ENCODE data around the gene CLDN25. TPM values are rescaled to one million over a fixed set of nuclear protein-coding genes. Genes with fewer than 3 reads are reported as not detected.

Gene CLDN25
- total RNA-seq, 4 donors from 2014 or later: not detected

- H3K27ac ChIP-seq: no peak overlapping the region
- in situ Hi-C loops (cut with MboI; ENCODE audit: low pct_ligation_motif_present in 1 of 4, low pct_unique_long_range_greater_than_20kb in 1 of 4, low sequenced_read_pairs in 3 of 4) (loop anchor here in 1 of 4 donors (10.0 kb wide), 1 partner anchor 492 kb away; no protein-coding TSS in a partner anchor), intact Hi-C loops (cut with DNase I; ENCODE audit: low total_unique reads) (no loop called here)
- H3K4me3 ChIP-seq: no peak overlapping the region
- WGBS, 2 donors (ENCODE audit: low coverage in 1 of 2): 64 to 79% methylated on average over 2 to 3 of the region's 3 CpGs
- no peak for DNase-seq
- no peaks in the 10 kb centered on the region for H3K4me1 ChIP-seq
- H3K36me3 ChIP-seq: peaks cover 0 to 9% (median 4%) of the 10 kb centered on the region in 4 donors
- no peaks in the 10 kb centered on the region for H3K27me3 ChIP-seq
- H3K9me3 ChIP-seq: no peaks in the 10 kb centered on the region
- TF ChIP-seq POLR2AphosphoS5 (IDR thresholded peaks at IDR 0.05): no peak
- TF ChIP-seq EP300 (IDR thresholded peaks at IDR 0.05; ENCODE audit: low read depth): no peak
- peak; percentile 44 to 62 (median 55) for TF ChIP-seq CTCF (IDR thresholded peaks at IDR 0.05)
- no peak for TF ChIP-seq POLR2A (IDR thresholded peaks at IDR 0.05)
Observed at GRCh38 chr11:113796663-113797259, 17.2 kb downstream of the CLDN25 start.

GRCh38 chr11:113802621-113803020 lies 23.0 kb downstream of the CLDN25 start:
- intact Hi-C loops (cut with DNase I; ENCODE audit: low total_unique reads) (no loop called here), in situ Hi-C loops (cut with MboI; ENCODE audit: low pct_ligation_motif_present in 1 of 4, low pct_unique_long_range_greater_than_20kb in 1 of 4, low sequenced_read_pairs in 3 of 4) (no loop called here)
- Histone ChIP-seq H3K9me3 (no peaks in the 10 kb centered on the region), H3K4me3 (no peak overlapping the region), H3K27me3 (no peaks in the 10 kb centered on the region), H3K27ac (no peak overlapping the region), H3K4me1 (no peaks in the 10 kb centered on the region), H3K36me3 (peaks cover 0 to 40% (median 15%) of the 10 kb centered on the region in 4 donors)
- TF ChIP-seq POLR2A (IDR thresholded peaks at IDR 0.05) (no peak), POLR2AphosphoS5 (IDR thresholded peaks at IDR 0.05) (no peak), EP300 (IDR thresholded peaks at IDR 0.05; ENCODE audit: low read depth) (no peak)
- no peak for DNase-seq

- in situ Hi-C loops (cut with MboI; ENCODE audit: low pct_ligation_motif_present in 1 of 4, low pct_unique_long_range_greater_than_20kb in 1 of 4, low sequenced_read_pairs in 3 of 4): no loop called here
Observed at GRCh38 chr11:113805640-113806039, 26.0 kb downstream of the CLDN25 start.

GRCh38 chr11:113806406-113806805 lies 26.8 kb downstream of the CLDN25 start:
- Histone ChIP-seq H3K4me3 (no peak overlapping the region), H3K27me3 (no peaks in the 10 kb centered on the region), H3K4me1 (no peaks in the 10 kb centered on the region), H3K9me3 (no peaks in the 10 kb centered on the region), H3K27ac (no peak overlapping the region), H3K36me3 (peaks cover 0 to 58% (median 21%) of the 10 kb centered on the region in 4 donors)
- TF ChIP-seq POLR2AphosphoS5 (IDR thresholded peaks at IDR 0.05) (no peak), CTCF (IDR thresholded peaks at IDR 0.05) (peak in 4 of 5 experiments; percentile 21 to 36 (median 24)), POLR2A (IDR thresholded peaks at IDR 0.05) (no peak)
- DNase-seq: peak; percentile 11
- intact Hi-C loops (cut with DNase I; ENCODE audit: low total_unique reads): no loop called here
- in situ Hi-C loops (cut with MboI; ENCODE audit: low pct_ligation_motif_present in 1 of 4, low pct_unique_long_range_greater_than_20kb in 1 of 4, low sequenced_read_pairs in 3 of 4): no loop called here
- 94% methylated on average over 2 of the region's 2 CpGs; no CpG with 5 or more reads in 1 of the 2 donors for WGBS, 2 donors (ENCODE audit: low coverage in 1 of 2)

More at GRCh38 chr11:113805640-113806039, 26.0 kb downstream of the CLDN25 start:
- intact Hi-C loops (cut with DNase I; ENCODE audit: low total_unique reads): no loop called here
- Histone ChIP-seq H3K27ac (no peak overlapping the region), H3K4me1 (no peaks in the 10 kb centered on the region), H3K27me3 (no peaks in the 10 kb centered on the region), H3K36me3 (peaks cover 0 to 55% (median 17%) of the 10 kb centered on the region in 4 donors), H3K9me3 (no peaks in the 10 kb centered on the region), H3K4me3 (no peak overlapping the region)
- TF ChIP-seq POLR2AphosphoS5 (IDR thresholded peaks at IDR 0.05) (no peak), POLR2A (IDR thresholded peaks at IDR 0.05) (no peak), CTCF (IDR thresholded peaks at IDR 0.05) (no peak), EP300 (IDR thresholded peaks at IDR 0.05; ENCODE audit: low read depth) (no peak)
- DNase-seq: no peak

GRCh38 chr11:113808931-113809330 lies 29.3 kb downstream of the CLDN25 start:
- in situ Hi-C loops (cut with MboI; ENCODE audit: low pct_ligation_motif_present in 1 of 4, low pct_unique_long_range_greater_than_20kb in 1 of 4, low sequenced_read_pairs in 3 of 4) (no loop called here), intact Hi-C loops (cut with DNase I; ENCODE audit: low total_unique reads) (no loop called here)
- DNase-seq: no peak
- no peak for TF ChIP-seq POLR2AphosphoS5 (IDR thresholded peaks at IDR 0.05)
- Histone ChIP-seq H3K9me3 (no peaks in the 10 kb centered on the region), H3K4me3 (no peak overlapping the region), H3K27me3 (no peaks in the 10 kb centered on the region), H3K4me1 (no peaks in the 10 kb centered on the region), H3K36me3 (peaks cover 0 to 38% (median 18%) of the 10 kb centered on the region in 4 donors), H3K27ac (no peak overlapping the region)
- WGBS, 2 donors (ENCODE audit: low coverage in 1 of 2): 44 to 47% methylated on average over 2 of the region's 2 CpGs

All from transverse colon (tissue), 4 donors.